ENCODE data around the gene PANX3. TPM values are rescaled to one million over a fixed set of nuclear protein-coding genes. Genes with fewer than 3 reads are reported as not detected.

Gene PANX3
- total and polyA plus RNA-seq, 10 of the 15 experiments (the other 5 are each of a cell fraction or from before 2014, with no cell fraction given) = not detected

DNA sequence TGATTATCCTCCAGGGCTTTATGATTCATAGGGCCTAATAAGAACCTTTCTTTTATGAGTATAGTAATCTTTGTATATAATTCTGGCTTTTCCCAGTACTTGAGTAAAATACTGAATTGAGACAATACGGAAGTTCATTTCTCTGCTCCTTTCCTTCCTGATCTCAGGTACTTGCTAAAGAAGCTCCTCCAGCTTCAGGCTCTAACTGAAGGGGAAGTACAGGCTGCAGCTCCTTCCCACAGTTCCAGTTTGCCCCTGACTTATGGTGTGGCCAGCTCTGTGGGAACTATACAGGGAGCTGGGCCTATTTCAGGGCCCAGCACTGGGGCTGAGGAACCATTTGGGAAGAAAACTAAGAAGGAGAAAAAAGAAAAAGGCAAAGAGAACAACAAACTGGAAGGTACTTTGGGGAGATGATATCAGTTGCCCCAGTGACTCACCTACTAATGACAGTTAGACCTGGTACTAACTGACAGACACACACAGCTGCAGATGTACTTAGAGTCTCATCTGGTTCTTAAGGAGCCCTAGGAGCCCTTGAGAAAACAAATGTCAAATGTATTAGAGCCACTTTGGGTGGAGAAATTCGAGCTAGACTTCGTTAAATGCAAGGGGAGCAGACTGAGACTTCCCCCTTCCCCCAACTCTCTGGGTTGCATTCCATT, 14.4 kb downstream of the PANX3 start:
- Histone ChIP-seq H3K4me2 (ENCODE audit: control insufficient read depth, insufficient read depth) (no peak overlapping the region), H3K27ac (ENCODE audit: control insufficient read depth, insufficient read depth) (no peak overlapping the region), H3K4me3 (no peak overlapping the region), H3K79me2 (ENCODE audit: control insufficient read depth, insufficient read depth, low read length) (peaks cover 21% of the 10 kb centered on the region), H3K4me1 (ENCODE audit: control insufficient read depth, insufficient read depth, low read length) (no peaks in the 10 kb centered on the region), H4K20me1 (ENCODE audit: control insufficient read depth, insufficient read depth) (no peaks in the 10 kb centered on the region), H3K36me3 (ENCODE audit: control insufficient read depth in 2 of 2, insufficient read depth in 2 of 2, low read length in 1 of 2) (peaks cover 2 to 24% of the 10 kb centered on the region in 2 experiments; a peak in 3 of 4 replicates), H2AFZ (ENCODE audit: control insufficient read depth, low read depth, low read length) (no peak overlapping the region), H3K9ac (ENCODE audit: control insufficient read depth, insufficient read depth, low read length) (no peak overlapping the region), H3K9me3 (replicated peaks; ENCODE audit: control insufficient read depth, insufficient read depth, low read length) (no peaks in the 10 kb centered on the region), H3K27me3 (replicated peaks in 1 of 2; ENCODE audit: control insufficient read depth in 2 of 2, insufficient read depth in 2 of 2, low read length in 1 of 2) (no peaks in the 10 kb centered on the region)
- no peak for FAIRE-seq
- ATAC-seq = no peak
- in situ Hi-C loops (cut with MboI) = no loop called here
- 97% methylated on average over 3 of the region's 3 CpGs for whole genome bisulfite sequencing (ENCODE audit: insufficient coverage, insufficient replicate concordance, low lambda C conversion rate, missing lambda C conversion rate)
- no peak for DNase-seq (ENCODE audit: low read depth, low spot score)
- ChIA-PET POLR2A (interaction anchor here (1.0 kb wide), 1 partner anchor 328 kb away, joined by 3 read pairs; no protein-coding TSS in a partner anchor), CTCF (interaction anchor here (0.7 to 1.0 kb wide), 2 partner anchors 16 to 18 kb away, joined by 3 to 4 read pairs; no protein-coding TSS in a partner anchor), SMC1A (ENCODE audit: uncharacterized antibody, unreplicated experiment) (interaction anchor here (0.5 to 1.9 kb wide), 3 partner anchors 8 to 579 kb away, joined by 3 to 5 read pairs (median 3); no protein-coding TSS in a partner anchor), RAD21 (ENCODE audit: unreplicated experiment) (no interaction called here)
- no TSS peak for BruUV-seq (replicated peaks)
- intact Hi-C loops (cut with micrococcal nuclease; ENCODE audit: unreplicated experiment) = no loop called here
- TF ChIP-seq, protein P1, sequence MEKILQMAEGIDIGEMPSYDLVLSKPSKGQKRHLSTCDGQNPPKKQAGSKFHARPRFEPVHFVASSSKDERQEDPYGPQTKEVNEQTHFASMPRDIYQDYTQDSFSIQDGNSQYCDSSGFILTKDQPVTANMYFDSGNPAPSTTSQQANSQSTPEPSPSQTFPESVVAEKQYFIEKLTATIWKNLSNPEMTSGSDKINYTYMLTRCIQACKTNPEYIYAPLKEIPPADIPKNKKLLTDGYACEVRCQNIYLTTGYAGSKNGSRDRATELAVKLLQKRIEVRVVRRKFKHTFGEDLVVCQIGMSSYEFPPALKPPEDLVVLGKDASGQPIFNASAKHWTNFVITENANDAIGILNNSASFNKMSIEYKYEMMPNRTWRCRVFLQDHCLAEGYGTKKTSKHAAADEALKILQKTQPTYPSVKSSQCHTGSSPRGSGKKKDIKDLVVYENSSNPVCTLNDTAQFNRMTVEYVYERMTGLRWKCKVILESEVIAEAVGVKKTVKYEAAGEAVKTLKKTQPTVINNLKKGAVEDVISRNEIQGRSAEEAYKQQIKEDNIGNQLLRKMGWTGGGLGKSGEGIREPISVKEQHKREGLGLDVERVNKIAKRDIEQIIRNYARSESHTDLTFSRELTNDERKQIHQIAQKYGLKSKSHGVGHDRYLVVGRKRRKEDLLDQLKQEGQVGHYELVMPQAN (conservative IDR thresholded peaks at IDR 0.05) = no peak
- TF ChIP-seq ZNF24 (IDR thresholded peaks at IDR 0.05) = no peak
- no peak for TF ChIP-seq RFX5 (IDR thresholded peaks at IDR 0.05; ENCODE audit: low read depth, low read length)
- no peak for TF ChIP-seq HCFC1 (IDR thresholded peaks at IDR 0.05; ENCODE audit: low read length)
- TF ChIP-seq, protein P2, sequence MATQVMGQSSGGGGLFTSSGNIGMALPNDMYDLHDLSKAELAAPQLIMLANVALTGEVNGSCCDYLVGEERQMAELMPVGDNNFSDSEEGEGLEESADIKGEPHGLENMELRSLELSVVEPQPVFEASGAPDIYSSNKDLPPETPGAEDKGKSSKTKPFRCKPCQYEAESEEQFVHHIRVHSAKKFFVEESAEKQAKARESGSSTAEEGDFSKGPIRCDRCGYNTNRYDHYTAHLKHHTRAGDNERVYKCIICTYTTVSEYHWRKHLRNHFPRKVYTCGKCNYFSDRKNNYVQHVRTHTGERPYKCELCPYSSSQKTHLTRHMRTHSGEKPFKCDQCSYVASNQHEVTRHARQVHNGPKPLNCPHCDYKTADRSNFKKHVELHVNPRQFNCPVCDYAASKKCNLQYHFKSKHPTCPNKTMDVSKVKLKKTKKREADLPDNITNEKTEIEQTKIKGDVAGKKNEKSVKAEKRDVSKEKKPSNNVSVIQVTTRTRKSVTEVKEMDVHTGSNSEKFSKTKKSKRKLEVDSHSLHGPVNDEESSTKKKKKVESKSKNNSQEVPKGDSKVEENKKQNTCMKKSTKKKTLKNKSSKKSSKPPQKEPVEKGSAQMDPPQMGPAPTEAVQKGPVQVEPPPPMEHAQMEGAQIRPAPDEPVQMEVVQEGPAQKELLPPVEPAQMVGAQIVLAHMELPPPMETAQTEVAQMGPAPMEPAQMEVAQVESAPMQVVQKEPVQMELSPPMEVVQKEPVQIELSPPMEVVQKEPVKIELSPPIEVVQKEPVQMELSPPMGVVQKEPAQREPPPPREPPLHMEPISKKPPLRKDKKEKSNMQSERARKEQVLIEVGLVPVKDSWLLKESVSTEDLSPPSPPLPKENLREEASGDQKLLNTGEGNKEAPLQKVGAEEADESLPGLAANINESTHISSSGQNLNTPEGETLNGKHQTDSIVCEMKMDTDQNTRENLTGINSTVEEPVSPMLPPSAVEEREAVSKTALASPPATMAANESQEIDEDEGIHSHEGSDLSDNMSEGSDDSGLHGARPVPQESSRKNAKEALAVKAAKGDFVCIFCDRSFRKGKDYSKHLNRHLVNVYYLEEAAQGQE (IDR thresholded peaks at IDR 0.05; ENCODE audit: low read depth, low read length) = no peak
- TF ChIP-seq KAT2A (conservative IDR thresholded peaks at IDR 0.05; ENCODE audit: control insufficient read depth, low read depth, low read length) = no peak
- no peak for TF ChIP-seq ZBTB40 (IDR thresholded peaks at IDR 0.05; ENCODE audit: borderline replicate concordance)
- no peak for TF ChIP-seq TCF7 (IDR thresholded peaks at IDR 0.05; ENCODE audit: borderline replicate concordance)
- TF ChIP-seq LARP7 (IDR thresholded peaks at IDR 0.05) = no peak
- TF ChIP-seq ZBTB11 (CRISPR knock-in tag; IDR thresholded peaks at IDR 0.05) = no peak

Measured in GM12878 (cell line).